CD4-positive, alpha-beta T cell treated with Interleukin-6 for 4 hours (primary cell): Measurements from ENCODE around the gene PASK.
"Not testable (repeated sequence)": the region's sequence is repeated elsewhere in the genome, so short reads cannot be mapped to it uniquely, and the experiment has no call there.

Experiments used
- DNase-seq: peaks from one replicate; pipeline ENCODE4 v3.0.0-alpha.2; 2020; ENCODE audit warnings: mixed read lengths

The PASK gene

DNA sequence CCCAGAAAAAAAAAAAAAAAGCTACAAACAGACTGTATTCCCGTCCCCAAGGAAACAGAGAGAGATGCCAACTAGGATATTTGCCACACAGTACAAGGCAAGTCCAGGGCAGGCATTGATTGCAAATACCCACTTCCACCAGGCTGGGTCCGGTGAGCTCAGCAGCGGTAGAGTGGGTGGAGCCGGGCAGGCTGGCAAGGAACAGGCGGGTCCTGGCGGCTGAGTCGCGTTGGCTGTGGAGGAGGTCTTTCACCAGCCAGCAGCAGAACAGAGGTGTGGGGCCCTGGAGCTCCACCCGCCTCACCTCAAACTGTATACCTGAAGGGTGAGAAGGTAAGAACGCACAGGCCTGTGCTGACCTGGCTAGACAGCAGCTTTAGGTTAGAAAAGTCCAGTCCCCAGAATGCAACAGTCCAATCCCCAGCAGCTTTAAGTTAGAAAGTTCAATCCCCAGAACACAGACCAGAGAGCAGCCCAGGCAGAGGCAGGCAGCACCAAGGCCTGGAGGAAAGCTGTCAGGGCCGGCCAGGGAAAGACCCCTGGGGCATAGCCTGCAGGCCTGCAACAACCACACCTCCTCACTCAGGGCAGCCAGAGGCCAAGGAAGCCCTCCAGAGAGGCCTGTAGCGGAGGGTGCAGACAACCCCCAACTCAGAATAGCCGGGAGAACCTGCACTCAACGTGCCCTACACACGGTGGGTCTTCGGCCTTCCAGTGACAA is 25.3 kb downstream of the PASK start:
- peak; percentile 64 for DNase-seq

DNA sequence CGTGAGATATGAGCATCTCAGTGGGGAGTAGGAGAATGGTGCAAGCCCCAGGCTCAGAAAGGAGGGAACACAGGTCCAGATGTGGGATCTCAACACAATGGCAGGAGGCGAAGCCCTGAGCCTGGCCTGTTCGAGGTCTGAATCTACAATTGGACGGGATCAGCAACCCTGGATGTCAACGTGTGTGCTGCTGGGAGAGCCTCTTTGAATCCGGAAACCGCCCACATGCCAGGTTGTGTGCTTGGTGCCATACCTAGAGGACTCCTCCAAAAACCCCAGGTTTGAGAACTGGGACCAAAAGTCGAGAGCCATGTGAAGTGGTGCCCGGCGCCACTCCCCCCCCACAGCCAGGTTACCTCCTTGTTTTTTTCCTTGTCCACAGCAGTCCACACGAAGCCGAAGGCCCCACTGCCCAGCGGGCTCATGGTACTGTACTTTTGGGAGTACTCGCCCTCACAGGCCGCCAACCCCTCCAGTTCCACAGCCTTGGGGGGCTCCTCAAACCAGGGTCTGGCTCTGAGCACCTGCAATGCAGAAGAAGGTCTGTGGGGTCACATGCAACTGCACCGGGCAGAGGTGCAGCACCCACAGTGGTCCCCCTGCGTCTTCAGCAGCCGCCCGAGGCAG is 26.8 kb downstream of the PASK start:
- no peak for DNase-seq

DNA sequence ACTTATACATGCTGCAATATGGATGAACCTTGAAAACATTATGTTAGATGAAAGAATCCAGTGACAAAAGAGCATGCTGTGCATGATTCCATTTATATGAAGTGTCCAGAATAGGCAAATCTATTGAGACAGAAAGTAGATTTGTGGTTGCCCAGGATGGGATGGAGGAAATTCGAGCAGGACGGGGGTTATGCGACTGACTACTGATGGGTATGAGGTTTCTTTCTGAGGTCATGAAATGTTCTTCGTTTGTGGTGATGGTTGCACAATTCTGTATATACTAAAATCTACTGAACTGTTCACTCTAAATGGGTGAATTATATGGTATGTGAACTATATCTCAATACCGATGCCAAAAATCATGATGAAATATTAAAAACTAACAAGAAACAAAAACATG is 28.3 kb downstream of the PASK start:
- no peak for DNase-seq

DNA sequence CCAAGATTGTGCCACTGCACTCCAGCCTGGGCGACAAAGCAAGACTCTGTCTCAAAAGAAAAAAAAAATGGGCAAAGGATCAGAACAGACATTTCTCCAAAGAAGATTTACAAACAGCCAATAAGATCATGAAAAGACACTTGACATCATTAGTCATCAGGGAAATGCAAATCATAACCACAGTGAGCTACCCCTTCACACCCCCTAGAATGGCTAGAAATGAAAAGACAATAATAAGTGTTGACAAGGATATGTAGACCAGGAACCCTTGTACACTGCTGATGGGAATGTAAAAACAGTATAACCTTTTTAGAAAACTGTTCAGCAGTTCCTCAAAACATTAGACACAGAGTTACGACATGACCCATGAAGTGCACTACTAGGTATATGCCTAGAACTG is 28.8 kb downstream of the PASK start:
- DNase-seq: no peak

DNA sequence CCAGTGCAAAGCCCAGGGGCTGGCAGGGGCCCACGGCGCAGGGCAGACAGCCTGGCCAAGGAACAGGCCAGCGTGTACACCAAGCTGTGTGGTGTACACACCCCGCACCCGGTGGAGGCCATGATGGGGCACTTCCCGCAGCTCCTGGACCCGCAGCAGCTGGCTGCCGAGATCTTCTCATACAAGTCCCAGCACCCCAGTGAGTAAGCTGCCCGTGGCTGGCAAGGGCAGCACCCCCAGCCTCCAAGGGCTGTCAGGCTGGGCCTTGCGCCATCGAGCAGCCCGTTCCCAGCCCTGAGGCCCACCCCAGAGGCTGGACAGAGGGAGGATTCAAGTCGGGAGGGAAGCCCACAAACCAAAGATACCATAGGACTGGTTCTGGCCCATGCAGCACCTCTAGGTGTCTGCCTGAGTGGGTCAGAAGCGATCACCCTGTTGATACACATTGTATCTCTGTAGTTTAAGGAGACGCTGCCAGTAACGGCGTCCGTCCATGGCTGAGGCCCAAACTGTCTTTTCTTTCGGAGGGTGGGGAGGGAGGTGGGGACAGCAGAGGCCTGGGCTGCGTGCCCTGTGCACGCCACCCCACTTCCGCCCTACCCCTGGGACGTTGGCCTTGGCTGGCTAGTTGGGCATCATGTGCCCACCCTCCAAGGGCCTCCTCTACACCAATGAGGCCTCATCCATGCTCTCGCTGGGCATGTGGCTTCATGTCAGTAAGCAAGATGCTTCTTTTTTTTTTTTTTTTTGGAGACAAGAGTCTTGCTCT is 30.4 kb downstream of the PASK start:
- DNase-seq: no peak

DNA sequence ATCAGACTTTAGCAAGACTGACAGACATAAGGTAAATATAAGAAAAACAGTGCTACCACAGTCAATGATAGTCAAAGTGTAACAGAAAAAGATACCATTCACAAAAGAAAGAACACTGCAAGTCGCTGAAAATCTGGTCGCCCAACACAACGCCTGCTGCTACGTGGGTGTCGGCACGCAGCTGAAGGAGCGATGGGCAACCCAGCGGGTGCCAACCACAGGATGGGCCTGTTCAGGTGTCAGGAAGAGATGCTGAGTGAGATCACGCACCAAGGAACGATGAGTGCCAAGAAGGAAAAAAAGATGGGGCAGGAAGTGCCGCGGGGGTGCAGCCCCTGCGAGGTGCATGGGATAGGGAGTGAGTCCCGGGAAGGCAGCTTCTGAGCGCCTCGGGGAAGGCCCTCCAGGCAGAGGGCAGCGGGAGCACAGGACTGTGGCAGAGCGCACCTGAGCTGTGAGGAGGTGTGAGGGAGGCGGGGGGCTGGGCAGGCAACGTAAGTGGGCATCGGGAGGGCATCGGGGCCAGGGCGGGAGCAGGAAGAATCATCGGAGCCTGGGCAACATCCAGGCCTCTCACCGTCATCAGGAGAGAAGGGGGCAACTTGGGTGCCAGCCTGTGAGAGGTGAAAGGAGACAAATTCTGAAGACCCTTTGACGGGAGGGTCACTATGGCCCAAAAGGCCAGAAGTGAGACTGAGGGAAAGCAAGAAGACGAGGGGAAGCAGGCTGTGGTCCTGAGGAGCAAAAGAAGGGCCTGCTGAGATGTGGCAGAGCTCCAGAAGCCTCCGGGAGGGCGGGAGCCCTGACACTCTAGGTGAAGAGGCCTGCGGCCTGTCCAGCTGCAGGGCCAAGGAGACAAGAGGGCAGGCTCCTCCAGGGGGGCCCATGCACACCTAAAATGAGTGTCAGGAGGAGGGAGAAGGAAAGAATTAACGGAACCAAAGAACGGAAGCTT is 32.4 kb downstream of the PASK start:
- DNase-seq: no peak

DNA sequence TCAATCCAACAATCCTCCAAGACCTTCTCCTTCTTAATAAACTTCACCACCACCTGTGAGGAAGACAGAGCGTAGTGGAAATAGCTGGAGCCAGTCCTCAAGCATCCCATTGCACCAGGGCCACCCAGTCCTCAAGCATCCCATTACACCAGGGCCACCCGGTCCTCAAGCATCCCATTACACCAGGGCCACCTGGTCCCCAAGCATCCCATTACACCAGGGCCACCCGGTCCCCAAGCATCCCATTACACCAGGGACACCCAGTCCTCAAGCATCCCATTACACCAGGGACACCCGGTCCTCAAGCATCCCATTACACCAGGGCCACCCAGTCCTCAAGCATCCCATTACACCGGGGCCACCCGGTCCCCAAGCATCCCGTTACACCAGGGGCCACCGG is 33.9 kb downstream of the PASK start:
- DNase-seq: no peak

DNA sequence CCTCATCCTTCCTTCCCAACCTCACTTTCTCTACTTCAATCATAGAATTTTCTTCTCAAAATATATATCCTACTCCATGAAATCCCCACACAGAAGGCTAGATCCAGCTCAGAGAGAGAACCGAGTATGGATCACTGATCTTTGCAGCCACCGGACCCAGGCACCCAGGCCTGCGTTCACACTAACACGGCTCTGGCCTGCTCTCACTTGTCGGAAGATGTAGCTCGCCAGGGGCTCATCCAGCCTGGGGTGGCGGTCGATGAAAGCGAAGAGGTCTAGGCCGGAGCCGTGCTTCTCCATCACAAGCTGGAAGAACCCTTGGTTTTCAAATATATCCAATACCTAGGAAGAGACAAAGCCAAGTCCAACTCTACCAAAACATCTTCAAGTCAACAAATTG is 34.4 kb downstream of the PASK start:
- DNase-seq: no peak

DNA sequence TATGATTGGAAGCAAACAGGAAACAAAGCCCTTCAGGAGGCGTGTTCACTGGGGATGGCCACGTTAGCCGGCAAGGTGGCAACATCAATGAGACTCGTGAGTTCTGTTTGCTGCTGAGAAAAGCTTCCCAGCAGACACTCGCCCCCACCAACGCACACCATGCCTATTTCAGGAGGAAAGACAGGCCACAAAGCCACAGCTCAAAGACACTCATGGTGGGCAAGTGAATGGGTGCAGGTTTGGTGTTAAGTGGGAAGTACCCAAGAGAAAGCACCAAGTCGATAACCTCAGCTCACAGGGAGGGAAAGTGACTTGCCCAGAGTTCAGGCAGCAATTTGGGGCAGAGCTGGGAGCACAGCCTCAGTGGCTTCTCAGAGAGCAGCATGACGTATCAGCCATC is 36.7 kb downstream of the PASK start:
- peak; percentile 57 for DNase-seq

DNA sequence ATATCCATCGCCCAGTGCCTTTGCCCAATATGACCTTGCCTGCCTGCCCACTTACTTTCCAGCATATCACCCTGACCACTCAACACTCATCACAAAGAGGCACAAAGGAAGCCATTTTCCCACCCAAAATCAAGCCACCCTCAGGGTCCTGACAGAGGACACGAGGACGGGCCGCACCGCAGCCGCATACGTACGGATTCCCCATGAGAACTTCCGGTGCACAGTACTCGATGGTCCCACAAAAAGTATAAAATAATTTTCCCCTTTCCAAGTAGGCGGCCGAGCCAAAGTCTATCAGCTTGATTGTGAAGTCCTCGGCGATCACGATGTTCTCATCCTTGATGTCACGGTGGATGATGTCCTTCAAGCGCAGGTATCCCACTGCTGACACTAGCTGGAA is 37.2 kb downstream of the PASK start:
- no peak for DNase-seq

DNA sequence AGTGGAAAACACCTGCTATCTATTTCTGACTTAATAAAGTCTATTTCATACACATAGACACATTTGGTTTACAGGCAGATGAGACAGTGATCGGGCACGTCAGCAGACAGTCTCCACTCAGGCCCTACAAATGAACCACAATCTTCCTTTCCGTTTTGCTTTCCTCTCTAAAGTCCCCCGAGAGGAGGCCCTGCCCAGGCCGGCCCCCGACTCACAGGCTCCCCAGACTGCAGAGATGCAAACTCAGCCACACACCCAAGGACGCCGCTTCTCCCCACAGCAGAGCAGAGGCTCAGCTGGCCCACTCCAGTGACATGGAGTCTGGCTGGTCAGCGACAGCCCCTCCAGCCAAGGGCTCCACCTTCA is 37.8 kb downstream of the PASK start:
- peak; percentile 42 for DNase-seq

DNA sequence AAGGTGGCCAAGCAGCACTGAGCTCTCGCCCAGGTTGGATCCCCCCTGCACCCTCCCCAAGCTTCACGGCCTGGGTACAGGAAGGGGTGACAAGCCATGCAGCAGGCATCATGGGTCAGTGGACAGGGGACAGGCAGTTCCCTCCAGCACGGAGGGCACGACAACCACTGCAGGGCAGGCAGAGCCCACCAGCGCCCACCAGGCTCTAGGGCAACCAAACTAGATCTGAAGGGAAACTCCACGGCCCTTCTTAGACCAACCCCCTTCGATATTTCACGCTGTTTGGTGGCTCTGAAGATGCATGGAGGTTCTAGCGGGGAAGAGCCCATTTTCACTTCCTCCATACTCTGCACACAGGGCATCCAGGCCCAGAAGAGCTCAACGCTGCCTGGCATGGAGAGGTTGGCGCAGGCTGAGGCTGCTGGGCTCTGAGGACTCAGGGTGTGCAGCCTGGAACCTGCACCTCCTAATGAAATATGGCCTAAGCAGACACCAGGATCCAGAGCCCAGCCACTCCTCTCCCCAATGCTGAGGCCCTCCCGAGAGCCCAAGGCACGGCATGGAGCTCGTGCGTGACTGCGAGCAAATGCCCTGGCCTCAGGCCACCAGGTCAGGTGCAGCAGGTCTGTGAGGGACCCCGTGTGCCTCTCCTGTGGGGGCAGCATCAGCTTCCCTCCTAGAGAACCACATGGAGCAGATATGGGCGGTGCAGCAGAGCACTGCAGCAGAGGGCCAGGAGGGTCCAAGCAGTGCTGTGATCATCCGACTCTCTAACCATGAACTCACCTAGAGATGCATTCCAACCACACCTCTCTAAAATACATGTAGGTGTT is 38.4 kb downstream of the PASK start:
- no peak for DNase-seq

DNA sequence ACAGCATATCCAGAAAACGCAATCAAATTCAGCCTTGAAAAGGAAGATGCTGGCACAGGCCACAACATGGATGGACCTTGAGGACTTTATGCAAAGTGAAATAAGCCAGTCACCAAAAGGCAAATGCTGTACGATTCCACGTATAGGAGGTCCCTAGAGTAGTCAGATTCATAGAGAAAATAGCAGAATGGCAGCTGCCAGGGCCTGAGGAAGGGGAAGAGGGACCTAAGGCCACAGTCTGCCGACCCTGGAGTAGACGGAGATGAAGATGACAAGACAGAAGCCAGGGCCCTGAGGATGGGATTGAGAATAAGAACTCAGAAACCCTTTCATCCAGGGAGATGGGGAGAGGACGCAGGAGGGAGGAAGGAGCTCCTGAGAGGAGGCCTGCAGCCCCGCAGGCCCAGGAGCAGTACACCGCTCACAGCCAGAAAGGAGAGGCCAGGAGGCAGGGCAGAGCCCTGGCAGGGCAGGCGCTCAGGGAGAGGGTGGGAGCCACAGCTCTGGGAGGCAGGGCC is 39.1 kb downstream of the PASK start:
- no peak for DNase-seq

DNA sequence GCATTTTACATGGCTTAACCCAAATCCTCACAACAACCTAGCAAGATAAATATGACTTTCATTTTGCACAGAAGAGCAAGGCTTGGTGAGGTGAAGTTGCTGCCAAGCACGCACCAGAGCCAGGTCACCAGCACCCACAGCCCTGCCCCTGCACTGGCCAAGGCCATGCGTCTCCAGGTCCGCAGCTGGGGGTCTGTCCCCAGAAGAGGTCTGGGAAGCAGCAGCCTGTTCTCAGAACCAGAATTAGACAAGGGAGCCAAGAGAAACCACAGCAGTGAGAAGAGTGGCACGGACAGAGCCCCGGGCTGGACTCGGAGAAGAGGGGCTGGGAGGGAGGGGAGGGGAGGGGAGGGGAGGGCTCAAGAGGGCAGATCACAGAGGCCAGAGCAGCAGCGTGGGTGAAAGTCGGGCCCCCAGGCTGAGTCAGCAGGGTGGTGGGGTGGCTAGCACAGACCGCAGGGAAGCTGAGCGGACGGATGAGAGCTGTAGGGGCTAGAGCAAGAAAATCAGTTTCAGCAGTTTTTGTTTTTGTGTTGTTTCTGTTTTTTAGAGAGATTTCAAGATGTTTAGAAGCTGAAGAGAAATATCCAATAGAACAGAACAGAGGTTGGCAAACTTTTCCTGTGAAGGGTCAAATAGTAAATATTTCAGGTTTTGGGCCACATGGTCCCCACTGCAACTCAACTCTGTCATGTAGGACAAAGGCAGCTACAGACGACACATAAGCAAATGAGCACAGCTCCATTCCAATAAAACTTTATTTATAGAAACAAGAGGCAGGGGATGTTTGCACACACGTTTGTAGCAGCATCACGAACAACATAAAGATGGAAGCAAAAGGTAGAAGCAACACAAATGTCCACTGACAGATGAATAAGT is 39.8 kb downstream of the PASK start:
- peak; percentile 61 for DNase-seq

DNA sequence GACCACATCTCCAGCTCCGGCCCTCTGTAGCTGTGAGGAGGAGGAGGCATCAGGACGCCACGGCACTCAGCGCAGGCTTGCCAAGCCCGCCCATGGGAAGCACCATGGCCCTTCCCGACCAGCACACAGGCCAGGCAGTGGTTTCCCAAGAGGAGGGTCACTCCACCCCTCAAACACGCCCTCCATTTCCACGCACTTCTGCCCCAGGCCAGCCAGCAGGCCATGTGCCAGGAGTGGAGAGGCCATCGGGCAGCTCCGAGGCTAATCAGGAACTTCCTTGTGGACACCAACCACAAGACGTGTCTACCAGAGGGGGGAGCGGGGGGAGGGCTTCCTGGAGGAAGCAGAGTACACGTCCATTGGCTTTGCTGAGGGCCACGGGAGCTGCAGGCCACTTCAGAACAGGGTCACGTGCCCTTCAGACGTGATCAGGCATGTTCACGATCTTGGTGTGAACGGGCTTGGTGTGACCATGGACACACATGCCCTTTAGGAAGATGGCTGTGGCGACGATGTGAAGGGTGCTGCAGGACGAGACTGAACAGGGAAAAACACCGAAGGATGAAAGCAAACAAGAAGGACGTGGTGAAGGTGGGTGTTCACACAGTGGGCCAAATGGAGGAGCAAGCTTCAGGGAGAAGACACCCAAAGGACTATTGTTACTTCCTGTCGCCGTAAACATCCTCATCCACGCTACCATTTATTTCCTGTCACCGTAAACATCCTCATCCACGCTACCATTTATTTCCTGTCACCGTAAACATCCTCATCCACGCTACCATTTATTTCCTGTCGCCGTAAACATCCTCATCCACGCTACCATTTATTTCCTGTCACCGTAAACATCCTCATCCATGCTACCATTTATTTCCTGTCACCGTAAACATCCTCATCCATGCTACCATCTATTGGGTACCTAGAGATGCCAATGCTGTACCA is 40.7 kb downstream of the PASK start:
- DNase-seq: peak; percentile 57

DNA sequence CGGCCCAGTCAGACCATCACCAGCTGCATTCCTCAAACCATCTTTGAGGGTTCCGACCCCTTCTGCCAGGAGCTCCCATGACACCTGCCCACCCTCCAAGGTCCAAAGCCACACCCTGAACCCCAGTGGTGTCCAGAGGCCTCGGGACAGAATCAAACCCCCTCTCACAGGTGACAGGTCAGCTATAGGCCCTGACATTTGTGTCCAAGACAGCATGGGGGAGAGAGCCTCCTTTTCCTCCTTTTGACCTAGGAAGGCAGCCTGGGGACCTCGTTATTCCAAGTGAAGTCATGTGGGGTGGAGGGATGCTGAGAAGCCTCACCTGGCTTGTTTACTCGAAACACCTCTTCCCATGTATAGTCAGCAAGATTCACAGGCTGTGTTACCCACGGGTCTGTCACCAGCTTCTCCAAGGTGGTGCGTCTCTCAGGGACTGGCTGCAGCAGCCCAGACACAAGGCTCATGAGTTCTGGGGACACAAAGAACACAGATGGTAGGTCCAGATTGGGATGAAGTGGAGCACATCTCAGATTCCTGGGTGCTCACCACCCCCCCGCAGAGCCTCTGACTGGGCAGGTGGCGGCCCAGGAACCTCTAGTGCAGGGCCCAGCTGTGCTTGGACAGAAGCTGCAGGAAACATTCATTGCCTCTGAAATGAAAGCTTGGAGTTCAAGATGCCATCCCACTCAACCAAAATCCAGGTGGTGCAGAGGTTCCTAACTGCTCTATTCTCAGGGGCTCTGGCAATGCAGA is 42.1 kb downstream of the PASK start:
- DNase-seq: no peak

DNA sequence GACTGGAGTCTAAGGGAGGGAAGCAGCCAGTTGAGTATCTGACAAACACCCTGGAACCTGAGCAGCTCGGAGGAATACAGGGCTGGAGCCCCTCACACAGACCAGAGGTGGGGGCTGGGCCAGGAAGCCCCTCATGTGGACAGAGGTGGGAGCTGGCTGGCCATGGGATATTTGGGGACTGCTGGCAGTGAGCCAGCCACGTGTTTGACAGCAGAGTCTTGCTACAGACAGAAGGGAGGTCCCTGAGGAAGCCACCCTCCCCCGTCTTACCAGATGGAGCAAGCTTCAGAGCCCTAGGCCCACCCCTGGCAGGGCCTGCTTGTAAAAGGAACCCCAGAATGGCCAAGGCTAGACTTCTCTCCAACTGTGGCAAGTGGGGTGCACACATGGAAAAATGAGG is 43.6 kb downstream of the PASK start:
- DNase-seq: no peak

DNA sequence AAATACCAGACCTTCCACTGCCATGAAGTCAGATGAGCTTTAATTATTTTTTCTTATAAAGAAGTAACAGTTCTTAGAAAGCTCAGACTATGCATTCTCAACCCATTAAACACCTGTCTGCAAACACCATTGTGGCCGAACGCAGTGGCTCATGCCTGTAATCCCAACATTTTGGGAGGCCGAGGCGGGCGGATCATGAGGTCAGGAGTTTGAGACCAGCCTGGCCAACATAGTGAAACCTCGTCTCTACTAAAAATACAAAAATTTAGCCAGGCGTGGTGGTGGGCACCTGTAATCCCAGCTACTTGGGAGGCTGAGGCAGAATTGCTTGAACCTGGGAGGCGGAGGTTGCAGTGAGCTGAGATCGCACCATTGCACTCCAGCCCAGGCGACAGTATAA is 44.7 kb downstream of the PASK start:
- DNase-seq: not testable (repeated sequence)

DNA sequence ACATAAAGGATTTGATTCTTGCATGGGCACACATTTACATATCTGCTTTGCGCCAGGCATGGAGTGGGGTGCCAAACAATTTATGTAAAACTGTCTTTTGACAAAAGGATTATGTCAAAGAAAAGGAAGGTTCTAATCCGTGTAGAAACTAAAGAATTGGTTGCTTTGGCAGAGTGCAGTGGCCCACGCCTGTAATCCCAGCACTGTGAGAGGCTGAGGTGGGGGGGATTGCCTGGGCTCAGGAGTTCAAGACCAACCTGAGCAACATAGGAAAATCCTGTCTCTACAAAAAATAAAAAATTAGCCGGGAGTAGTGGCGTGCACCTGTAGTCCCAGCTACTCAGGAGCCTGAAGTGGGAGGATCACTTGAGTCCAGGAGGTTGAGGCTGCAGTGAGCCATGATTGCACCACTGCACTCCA is 46.1 kb downstream of the PASK start:
- DNase-seq: no peak
